H1 (cell line): ENCODE data around the gene PCBD1. TPM values are rescaled to one million over a fixed set of nuclear protein-coding genes. Genes with fewer than 3 reads are reported as not detected.

ENCODE experiments used
- CTCF ChIA-PET: fragments of 300-600 bp; sonication (Branson Sonifier 250); formaldehyde crosslinking; loops from one replicate; lab custom pipeline; 2021; ENCODE audit not compliant: partially characterized antibody; lab: Charles Lee
- POLR2A ChIA-PET: fragments of 300-600 bp; sonication (Branson Sonifier 250); formaldehyde crosslinking; loops from one replicate; lab custom pipeline; 2021; ENCODE audit warnings: inconsistent platforms; ENCODE audit not compliant: partially characterized antibody; lab: Charles Lee
- DNase-seq, 2 experiments: peaks; one replicate each; pipeline versions ENCODE4 v3.0.0 to v3.0.0-alpha.2; 2010 to 2022; ENCODE audit warnings: low spot score in 2 of 2, low read depth in 1 of 2, mixed read lengths in 1 of 2
- FAIRE-seq: peaks from 2 replicates; lab custom pipeline; 2011; peaks lifted over from hg19 to GRCh38; lab: Jason Lieb, UNC
- H2AFZ ChIP-seq: 2 replicates; pipeline ENCODE4 v1.8.1; 2012; ENCODE audit warnings: low read length, inconsistent platforms
- H2AK5ac ChIP-seq: 2 replicates; pipeline ENCODE4 v1.6.1; 2013; ENCODE audit warnings: low read depth, low read length
- H2BK120ac ChIP-seq: replicated peaks from 2 replicates; pipeline ENCODE3; 2013; ENCODE audit warnings: low read depth, low read length, inconsistent platforms
- H2BK12ac ChIP-seq: 2 replicates; pipeline ENCODE4 v1.6.1; 2013; ENCODE audit warnings: low read depth, low read length
- H2BK15ac ChIP-seq: 2 replicates; pipeline ENCODE4 v1.6.1; 2013; ENCODE audit warnings: low read length
- H2BK20ac ChIP-seq: 2 replicates; pipeline ENCODE4 v1.6.1; 2013; ENCODE audit warnings: low read length
- H2BK5ac ChIP-seq: 2 replicates; pipeline ENCODE4 v1.6.1; 2013; ENCODE audit warnings: low read depth, low read length
- H3K14ac ChIP-seq: 2 replicates; pipeline ENCODE4 v1.6.1; 2013; ENCODE audit warnings: inconsistent platforms; ENCODE audit not compliant: insufficient read length
- H3K18ac ChIP-seq: 2 replicates; pipeline ENCODE4 v1.6.1; 2013; ENCODE audit warnings: low read length; ENCODE audit errors: extremely low read depth
- H3K23ac ChIP-seq: 2 replicates; pipeline ENCODE4 v1.6.1; 2013; ENCODE audit warnings: inconsistent platforms; ENCODE audit not compliant: insufficient read length
- H3K23me2 ChIP-seq: 2 replicates; pipeline ENCODE4 v1.6.1; 2013; ENCODE audit warnings: low read depth, low read length
- H3K27ac ChIP-seq: 2 replicates; pipeline ENCODE4 v1.6.1; 2011; ENCODE audit warnings: low read depth, low read length, inconsistent platforms
- H3K27me3 ChIP-seq, 4 experiments: replicated peaks in 1 of 4; 1 replicate in 1 of 4; 2 replicates in 3 of 4; pipeline versions ENCODE4 v1.6.1 to v1.8.1; 2011 to 2013; ENCODE audit warnings: low read length in 3 of 4, mild to moderate bottlenecking in 3 of 4, inconsistent platforms in 2 of 4, mixed read lengths in 2 of 4, moderate library complexity in 1 of 4; ENCODE audit not compliant: control insufficient read depth in 3 of 4, insufficient read depth in 3 of 4; ENCODE audit errors: extremely low read depth in 1 of 4
- H3K36me3 ChIP-seq, 4 experiments: 2 replicates each; pipeline versions ENCODE4 v1.6.1 to v1.8.1; 2011 to 2013; ENCODE audit warnings: mild to moderate bottlenecking in 4 of 4, low read length in 3 of 4, moderate library complexity in 2 of 4, control low read depth in 1 of 4, inconsistent platforms in 1 of 4; ENCODE audit not compliant: insufficient read depth in 4 of 4, control insufficient read depth in 2 of 4
- H3K4ac ChIP-seq: replicated peaks from 2 replicates; pipeline ENCODE3; 2013; ENCODE audit warnings: low read length, low read depth, mixed read lengths, inconsistent platforms; ENCODE audit not compliant: insufficient read length
- H3K4me1 ChIP-seq, 4 experiments: replicated peaks in 1 of 4; 1 replicate in 1 of 4; 2 replicates in 3 of 4; pipeline versions ENCODE4 v1.6.1 to v1.8.1; 2011 to 2013; ENCODE audit warnings: low read length in 3 of 4, inconsistent platforms in 2 of 4, mixed read lengths in 1 of 4; ENCODE audit not compliant: insufficient read depth in 4 of 4, control insufficient read depth in 3 of 4
- H3K4me2 ChIP-seq, 2 experiments: 2 replicates each; pipeline versions ENCODE4 v1.6.1 to v1.8.1; 2011 to 2013; ENCODE audit warnings: low read depth in 2 of 2, low read length in 2 of 2, control low read depth in 1 of 2, inconsistent platforms in 1 of 2, mild to moderate bottlenecking in 1 of 2; ENCODE audit not compliant: insufficient read depth in 1 of 2
- H3K4me3 ChIP-seq, 4 experiments: fragments of 200-600, 300-600 bp in 1 of 4; sonication (generic), shearing (Covaris generic), sonication (Bioruptor Twin) in 1 of 4; 2 replicates each; pipeline versions ENCODE4 v1.5.1 to v1.8.1; 2011 to 2016; ENCODE audit warnings: low read length in 4 of 4, low read depth in 3 of 4, control low read depth in 2 of 4, inconsistent platforms in 2 of 4, mild to moderate bottlenecking in 2 of 4, mixed read lengths in 1 of 4, moderate library complexity in 1 of 4; ENCODE audit not compliant: insufficient read depth in 2 of 4; ENCODE audit errors: extremely low read depth in 1 of 4
- H3K56ac ChIP-seq: replicated peaks from 2 replicates; pipeline ENCODE3; 2013; ENCODE audit warnings: low read depth, mild to moderate bottlenecking, mixed read lengths, low read length, inconsistent platforms; ENCODE audit not compliant: insufficient read length
- H3K79me1 ChIP-seq: 2 replicates; pipeline ENCODE4 v1.6.1; 2013; ENCODE audit warnings: low read depth, low read length, control low read depth
- H3K79me2 ChIP-seq, 2 experiments: 2 replicates each; pipeline versions ENCODE4 v1.6.1 to v1.8.1; 2012 to 2013; ENCODE audit warnings: low read length in 2 of 2, mild to moderate bottlenecking in 2 of 2, inconsistent platforms in 1 of 2; ENCODE audit not compliant: insufficient read depth in 2 of 2, control insufficient read depth in 1 of 2
- H3K9ac ChIP-seq, 4 experiments: replicated peaks in 1 of 4; 1 replicate in 1 of 4; 2 replicates in 3 of 4; pipeline versions ENCODE4 v1.6.1 to v1.8.1; 2011 to 2013; ENCODE audit warnings: low read depth in 3 of 4, low read length in 3 of 4, control low read depth in 2 of 4, mild to moderate bottlenecking in 2 of 4, moderate library complexity in 2 of 4, inconsistent platforms in 1 of 4; ENCODE audit errors: extremely low read depth in 1 of 4
- H3K9me3 ChIP-seq, 2 experiments: 2 replicates each; pipeline versions ENCODE4 v1.6.1 to v1.8.1; 2012 to 2013; ENCODE audit warnings: mild to moderate bottlenecking in 2 of 2, moderate library complexity in 2 of 2, control low read depth in 1 of 2, inconsistent platforms in 1 of 2, low read depth in 1 of 2, low read length in 1 of 2, mixed read lengths in 1 of 2; ENCODE audit not compliant: insufficient read depth in 2 of 2
- H4K20me1 ChIP-seq, 2 experiments: replicated peaks in 1 of 2; 2 replicates each; pipeline versions ENCODE3 to v1.8.1; 2011 to 2013; ENCODE audit warnings: inconsistent platforms in 2 of 2, low read length in 2 of 2, mild to moderate bottlenecking in 1 of 2; ENCODE audit not compliant: insufficient read depth in 2 of 2, control insufficient read depth in 1 of 2
- H4K5ac ChIP-seq: 2 replicates; pipeline ENCODE4 v1.6.1; 2013; ENCODE audit warnings: low read length, low read depth, mixed read lengths, inconsistent platforms; ENCODE audit not compliant: insufficient read length
- H4K8ac ChIP-seq: 2 replicates; pipeline ENCODE4 v1.8.0; 2013; ENCODE audit warnings: mild to moderate bottlenecking, moderate library complexity, low read length, inconsistent platforms; ENCODE audit not compliant: insufficient read depth; ENCODE audit errors: extremely low read depth
- H4K91ac ChIP-seq: replicated peaks from 2 replicates; pipeline ENCODE3; 2013; ENCODE audit warnings: low read length, mixed read lengths, inconsistent platforms; ENCODE audit not compliant: insufficient read length
- CHD1 ChIP-seq: IDR thresholded peaks from 2 replicates; pipeline ENCODE4 v1.6.1; 2012; ENCODE audit warnings: low read depth, low read length, improper control_type of control experiment
- CHD2 ChIP-seq: IDR thresholded peaks from 2 replicates; pipeline ENCODE4 v1.6.1; 2012; ENCODE audit warnings: low read length, improper control_type of control experiment
- HDAC6 ChIP-seq: IDR thresholded peaks from one replicate; pipeline ENCODE4 v1.7.1; 2012; ENCODE audit warnings: low read depth, mild to moderate bottlenecking, inconsistent platforms, low read length, moderate library complexity
- KDM1A ChIP-seq: fragments of 200-600, 300-600 bp; sonication (generic); IDR thresholded peaks from 2 replicates; pipeline ENCODE4 v1.7.1; 2016; ENCODE audit warnings: mild to moderate bottlenecking, low read length, borderline replicate concordance
- NANOG ChIP-seq: IDR thresholded peaks from 2 replicates; pipeline ENCODE4 v1.6.1; 2011; ENCODE audit warnings: low read length, low read depth, mild to moderate bottlenecking, inconsistent platforms; ENCODE audit not compliant: insufficient read depth, poor library complexity, severe bottlenecking
- POLR2A ChIP-seq, 2 experiments: IDR thresholded peaks; 1 replicate in 1 of 2; 2 replicates in 1 of 2; pipeline ENCODE4 v1.6.1; 2011; ENCODE audit warnings: low read depth in 2 of 2, low read length in 2 of 2, mild to moderate bottlenecking in 2 of 2; ENCODE audit errors: control extremely low read depth in 1 of 2
- RNF2 ChIP-seq: fragments of 200-900, 300-1000 bp; sonication (generic); IDR thresholded peaks from 2 replicates; pipeline ENCODE4 v1.7.1; 2016; ENCODE audit warnings: borderline replicate concordance, low read depth, mild to moderate bottlenecking, antibody characterized with exemption, low read length; ENCODE audit not compliant: poor library complexity, severe bottlenecking; ENCODE audit errors: missing control alignments
- SAP30 ChIP-seq: fragments of 300-600 bp; sonication (generic); IDR thresholded peaks from 2 replicates; pipeline ENCODE4 v1.7.1; 2012; ENCODE audit warnings: low read length, moderate library complexity, mild to moderate bottlenecking, inconsistent platforms; ENCODE audit not compliant: insufficient read depth, insufficient replicate concordance
- SUZ12 ChIP-seq: fragments of 200-600 bp; sonication (generic); IDR thresholded peaks from 2 replicates; pipeline ENCODE4 v1.6.1; 2012; ENCODE audit warnings: mild to moderate bottlenecking, inconsistent platforms, low read length, moderate library complexity, mixed read lengths
- TCF12 ChIP-seq: IDR thresholded peaks from 2 replicates; pipeline ENCODE4 v1.6.1; 2011; ENCODE audit warnings: low read depth, mild to moderate bottlenecking, low read length
- WGBS, 2 experiments: shearing (Covaris generic) in 1 of 2; methylation state at CpG; one replicate each; pipeline versions ENCODE4 v1.1.6 to v1.1.7; 2013 to 2015; ENCODE audit warnings: low lambda C conversion rate in 2 of 2, mixed read lengths in 2 of 2, inconsistent platforms in 1 of 2, low coverage in 1 of 2, missing lambda C conversion rate in 1 of 2; ENCODE audit not compliant: insufficient replicate concordance in 2 of 2, insufficient coverage in 1 of 2, insufficient read length in 1 of 2; ENCODE audit errors: extremely low coverage in 1 of 2, missing lambda C conversion rate in 1 of 2; 5-methylcytosine and 5-hydroxymethylcytosine counted together
- polyA plus RNA-seq, 7 experiments: library from polyadenylated mRNA; depleted of rRNA in 3 of 7; stranded (reverse) in 5 of 7; unstranded in 2 of 7; fragments of >200 nt in 5 of 7; fragments of 200-250 nt in 2 of 7; gene quantifications; 1 replicate in 5 of 7; 2 replicates in 1 of 7; 4 replicates in 1 of 7; pipeline versions ENCODE4 v1.2.1 to v1.2.3, GENCODE V29; 2011 to 2013; ENCODE audit warnings: missing spikeins in 2 of 7, mixed read lengths in 2 of 7
- total RNA-seq: library from RNA; stranded (reverse); fragmentation: NEBNext Ultra II Directional; extraction: Animal tissue kit (Norgen Biotek cat#: 25700); gene quantifications from 2 replicates; pipeline ENCODE4 v1.2.1, GENCODE V29; 2021
- TF ChIP-seq, protein P1 (sequence below): IDR thresholded peaks from 2 replicates; pipeline ENCODE4 v1.6.1; 2011; ENCODE audit warnings: low read depth, mild to moderate bottlenecking, low read length; ENCODE audit not compliant: insufficient read depth

PCBD1 gene
- total and polyA plus RNA-seq, 2 of the 8 experiments (the other 6 are each of a cell fraction or from before 2014, with no cell fraction given): 46.5 to 55.0 TPM

DNA sequence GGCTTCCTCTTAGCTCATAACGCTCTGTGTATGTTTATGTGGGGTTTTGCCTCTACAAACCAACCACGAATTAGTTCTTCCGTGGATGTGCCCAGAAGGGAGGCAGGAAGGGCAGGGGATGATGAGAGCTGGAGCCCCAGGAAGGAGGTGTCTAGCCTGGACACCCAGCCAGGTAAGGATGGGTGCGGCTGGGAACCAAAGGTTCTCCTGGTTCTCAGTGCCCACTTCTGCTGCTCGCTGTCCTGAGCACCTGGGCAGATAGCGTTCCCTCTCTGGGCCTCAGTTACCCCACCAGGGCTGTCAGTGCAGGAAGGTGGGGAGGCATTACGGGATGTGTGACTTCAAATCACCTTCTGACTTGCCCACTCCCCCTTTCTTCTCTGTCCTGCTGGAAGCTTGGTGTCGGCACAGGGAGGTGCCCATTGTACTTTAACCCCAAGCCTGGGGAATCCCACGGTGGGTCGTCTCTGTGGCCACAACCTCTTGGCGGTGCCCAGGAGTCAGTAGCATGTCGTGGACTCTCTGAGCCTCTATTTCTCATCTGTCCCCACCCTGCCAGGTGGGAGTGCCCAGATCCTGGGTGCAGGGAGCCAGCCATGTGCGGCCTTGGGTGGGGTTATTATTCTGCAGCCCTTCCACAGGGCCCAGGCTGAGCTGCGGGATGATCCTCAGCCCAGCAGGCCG lies 18.7 kb upstream of the PCBD1 start:
- H2BK5ac ChIP-seq: no peak overlapping the region
- no peaks in the 10 kb centered on the region for H4K20me1 ChIP-seq
- H4K5ac ChIP-seq: no peak overlapping the region
- no peak overlapping the region for H2BK120ac ChIP-seq
- H4K8ac ChIP-seq: no peak overlapping the region
- no peaks in the 10 kb centered on the region for H3K79me2 ChIP-seq
- no peak overlapping the region for H3K4me3 ChIP-seq
- TF ChIP-seq, protein P1, sequence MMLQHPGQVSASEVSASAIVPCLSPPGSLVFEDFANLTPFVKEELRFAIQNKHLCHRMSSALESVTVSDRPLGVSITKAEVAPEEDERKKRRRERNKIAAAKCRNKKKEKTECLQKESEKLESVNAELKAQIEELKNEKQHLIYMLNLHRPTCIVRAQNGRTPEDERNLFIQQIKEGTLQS: no peak
- TF ChIP-seq CHD1 (no peak), RNF2 (no peak), SAP30 (no peak), POLR2A (IDR thresholded peaks at IDR 0.05; ENCODE audit: control extremely low read depth in 1 of 2, low read depth in 2 of 2, low read length in 2 of 2) (no peak), HDAC6 (no peak), NANOG (no peak), CHD2 (no peak), TCF12 (no peak), KDM1A (no peak), SUZ12 (no peak)
- no peak overlapping the region for H3K4me2 ChIP-seq
- no peak overlapping the region for H3K56ac ChIP-seq
- no peak overlapping the region for H3K27ac ChIP-seq
- H3K9ac ChIP-seq: no peak overlapping the region
- no peaks in the 10 kb centered on the region for H3K9me3 ChIP-seq
- no peak overlapping the region; the same call in 1 of the 2 replicates for H2BK12ac ChIP-seq
- no peak overlapping the region for H2BK20ac ChIP-seq
- 81% methylated on average over 15 of the region's 15 CpGs; no CpG with 5 or more reads in 1 of the 2 experiments for WGBS, 2 experiments
- no peak for FAIRE-seq
- H3K18ac ChIP-seq: no peak overlapping the region; the same call in 1 of the 2 replicates
- no peak overlapping the region for H2AK5ac ChIP-seq
- no peak for DNase-seq
- CTCF ChIA-PET: interaction anchor here (2.4 to 13.3 kb wide), 3 partner anchors 12 to 368 kb away, joined by 8 to 237 read pairs (median 25); no protein-coding TSS in a partner anchor
- no peaks in the 10 kb centered on the region; a peak in 1 of 7 replicates for H3K4me1 ChIP-seq
- H3K23me2 ChIP-seq: peaks cover 3% of the 10 kb centered on the region; the same call in 1 of the 2 replicates
- H3K23ac ChIP-seq: no peak overlapping the region
- no peaks in the 10 kb centered on the region for H3K36me3 ChIP-seq
- H4K91ac ChIP-seq: no peak overlapping the region
- H3K14ac ChIP-seq: no peak overlapping the region
- no peaks in the 10 kb centered on the region for H3K27me3 ChIP-seq
- no peak overlapping the region for H2AFZ ChIP-seq
- no peak overlapping the region for H3K4ac ChIP-seq
- POLR2A ChIA-PET: no interaction called here
- H2BK15ac ChIP-seq: no peak overlapping the region
- H3K79me1 ChIP-seq: no peaks in the 10 kb centered on the region
